Endothelial cell of hepatic sinusoid (primary cell): Measurements from ENCODE around the gene GPBAR1.
"Not testable (repeated sequence)": the region's sequence is repeated elsewhere in the genome, so short reads cannot be mapped to it uniquely, and the experiment has no call there.

ENCODE experiments used
- in situ Hi-C: cut with HindIII; loops from 2 replicates; pipeline ENCODE4 v1.10.0; 2017; ENCODE audit warnings: low sequenced_read_pairs

The GPBAR1 gene

DNA sequence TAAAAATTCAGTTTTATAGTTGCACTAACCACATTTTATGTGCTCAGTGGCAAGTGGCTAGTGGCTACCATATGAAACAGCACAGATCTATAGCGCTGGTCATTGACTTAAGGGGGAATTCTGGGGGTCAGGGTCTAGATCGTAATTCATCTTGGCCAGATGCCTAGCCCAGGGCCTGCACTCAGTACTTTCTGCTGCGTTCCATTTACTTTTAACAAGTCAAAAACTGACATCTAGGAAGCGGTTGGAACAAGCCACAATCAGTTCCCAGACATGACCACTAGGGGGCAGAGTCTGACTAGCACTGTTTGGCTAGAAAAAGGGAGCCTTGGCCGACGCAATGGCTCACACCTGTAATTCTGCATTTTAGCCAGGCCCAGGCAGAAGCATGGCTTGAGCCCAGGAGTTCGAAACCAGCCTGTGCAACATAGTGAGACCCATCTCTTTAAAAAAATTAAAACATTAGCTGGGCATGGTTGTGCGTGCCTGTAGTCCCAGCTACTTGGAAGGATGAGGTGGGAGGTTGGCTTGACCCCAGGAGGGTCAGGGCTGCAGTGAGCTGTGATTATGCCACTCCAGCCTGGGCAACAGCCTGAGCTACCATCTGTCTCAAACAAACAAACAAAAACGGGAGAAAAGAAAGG, 40.5 kb downstream of the GPBAR1 start:
- in situ Hi-C loops: no loop called here

GRCh38 chr2:218305383-218305782, 44.6 kb downstream of the GPBAR1 start:
- in situ Hi-C loops: loop anchor here (5.0 kb wide), 1 partner anchor 33 kb away; the partner anchor contains the start of genes AAMP and PNKD

- in situ Hi-C loops: loop anchor here (5.0 kb wide), 1 partner anchor 34 kb away; the partner anchor contains the start of genes AAMP and PNKD
These were observed 45.5 kb downstream of the GPBAR1 start for GRCh38 chr2:218306184-218306920.

DNA sequence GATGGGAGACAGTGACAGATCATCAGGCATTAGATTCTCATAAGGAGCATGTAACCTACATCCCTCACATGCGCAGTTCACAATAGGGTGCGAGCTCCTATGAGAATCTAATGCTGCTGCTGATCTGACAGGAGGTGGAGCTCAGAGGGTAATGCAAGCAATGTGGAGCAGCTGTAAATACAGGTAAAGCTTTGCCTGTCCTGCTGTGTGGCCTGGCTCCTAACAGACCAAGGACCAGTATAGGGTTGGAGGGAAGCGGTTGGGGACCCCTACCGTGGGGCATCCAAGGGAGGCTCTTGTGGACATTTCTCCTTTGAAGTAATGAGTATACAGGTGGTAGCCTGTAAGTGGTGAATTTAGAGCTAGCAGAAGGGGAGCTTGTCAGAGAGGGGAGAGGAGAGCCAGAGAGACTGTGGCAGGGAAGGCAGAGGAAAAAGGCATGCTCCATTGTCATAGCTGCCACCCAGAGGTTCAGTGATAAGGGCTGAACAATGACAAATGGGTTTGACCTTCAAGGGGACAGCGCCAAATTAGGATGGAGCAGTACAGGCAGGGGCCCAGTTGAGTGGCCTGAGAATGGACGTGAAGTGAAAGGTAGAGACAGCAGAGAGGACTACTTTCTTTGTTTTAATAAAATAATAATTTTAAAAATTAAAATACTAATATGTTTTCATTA, 46.7 kb downstream of the GPBAR1 start:
- in situ Hi-C loops: loop anchor here (5.0 kb wide), 1 partner anchor 35 kb away; the partner anchor contains the start of genes AAMP and PNKD

DNA sequence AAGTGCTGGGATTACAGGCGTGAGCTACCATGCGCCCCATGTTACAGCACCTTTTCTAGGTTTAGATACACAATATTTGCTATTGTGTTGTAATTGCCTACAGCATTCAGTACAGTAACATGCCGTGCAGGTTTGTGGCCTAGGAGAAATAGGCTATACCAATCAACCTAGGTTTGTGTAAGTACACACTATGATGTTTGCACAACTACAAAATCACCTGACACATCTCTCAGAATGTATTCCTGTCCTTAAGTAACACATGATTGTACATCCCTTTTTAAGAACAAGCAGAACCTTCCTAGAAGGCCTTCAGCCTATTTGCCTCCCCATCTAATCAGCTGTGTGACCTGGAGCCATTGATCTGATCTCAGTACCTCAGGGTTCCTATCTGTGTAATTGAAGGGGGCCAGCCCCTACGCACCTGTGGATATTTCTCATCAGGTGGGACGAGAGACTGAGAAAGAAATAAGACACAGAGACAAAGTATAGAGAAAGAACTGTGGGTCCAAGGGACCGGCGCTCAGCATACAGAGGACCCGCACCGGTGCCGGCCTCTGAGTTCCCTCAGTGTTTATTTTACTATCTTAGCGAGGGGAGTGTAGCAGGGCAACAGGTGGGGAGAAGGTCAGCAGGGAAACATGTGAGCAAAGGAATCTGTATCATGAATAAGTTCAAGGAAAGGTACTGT, 50.2 kb downstream of the GPBAR1 start:
- in situ Hi-C loops: no loop called here

- in situ Hi-C loops: not testable (repeated sequence)
These were observed 50.9 kb downstream of the GPBAR1 start for GRCh38 chr2:218311541-218312266.

DNA sequence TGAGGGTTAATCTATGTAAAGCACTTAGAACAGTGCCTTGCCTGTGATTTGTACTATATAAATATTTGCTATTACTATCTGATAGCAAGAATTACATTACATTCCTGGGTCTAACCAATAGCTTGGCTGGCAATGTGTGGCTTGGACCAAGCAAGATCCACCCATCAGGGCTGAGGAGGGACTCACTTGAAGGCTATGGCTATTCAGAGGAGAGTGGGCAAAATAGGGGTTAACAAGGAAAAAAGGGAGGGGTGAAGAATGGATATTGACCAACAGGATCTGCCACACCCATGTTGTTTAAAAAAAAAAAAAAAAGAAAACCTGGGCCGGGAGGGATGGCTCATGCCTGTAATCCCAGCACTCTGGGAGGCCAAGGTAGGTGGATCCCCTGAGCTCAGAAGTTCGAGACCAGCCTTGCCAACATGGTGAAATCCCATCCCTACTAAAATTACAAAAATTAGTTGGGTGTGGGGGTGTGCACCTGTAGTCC, 51.5 kb downstream of the GPBAR1 start:
- in situ Hi-C loops: no loop called here

GRCh38 chr2:218313356-218313755, 52.5 kb downstream of the GPBAR1 start:
- in situ Hi-C loops: no loop called here
